WTC11 (cell line): ENCODE results near the gene ZNRF3. TPM values are rescaled to one million over a fixed set of nuclear protein-coding genes. Genes with fewer than 3 reads are reported as not detected.
A peak's percentile ranks its signal among the peaks of the same experiment; 100 is the strongest.

Experiments
- ATAC-seq: fragments of 200-7000 bp; cut with Tn5 transposase; 2 replicates; pipeline ENCODE4 v1.10.0; 2021; ENCODE audit warnings: mild to moderate bottlenecking, moderate library complexity
- CTCF ChIA-PET: fragments of 300-600 bp; sonication (Branson Sonifier 250); formaldehyde crosslinking; loops from one replicate; lab custom pipeline; 2021; ENCODE audit warnings: antibody characterized with exemption; lab: Charles Lee
- POLR2A ChIA-PET: fragments of 350-600 bp; sonication (Branson Sonifier 250); formaldehyde crosslinking; loops from one replicate; lab custom pipeline; 2021; ENCODE audit warnings: antibody characterized with exemption; lab: Charles Lee
- DNase-seq: peaks from one replicate; pipeline ENCODE4 v3.0.0; 2021; ENCODE audit warnings: low spot score
- H3K27ac Mint-ChIP-seq: 2 replicates; pipeline ENCODE4 v1.8.0; 2021; ENCODE audit warnings: mixed read lengths
- H3K27me3 Mint-ChIP-seq: 2 replicates; pipeline ENCODE4 v1.8.0; 2021; ENCODE audit warnings: low read depth, mild to moderate bottlenecking, moderate library complexity, mixed read lengths
- H3K36me3 Mint-ChIP-seq: 2 replicates; pipeline ENCODE4 v1.8.0; 2021; ENCODE audit warnings: mixed read lengths
- H3K4me1 Mint-ChIP-seq: 2 replicates; pipeline ENCODE4 v1.8.0; 2022; ENCODE audit warnings: mixed read lengths
- H3K4me3 Mint-ChIP-seq: 2 replicates; pipeline ENCODE4 v1.8.0; 2021; ENCODE audit warnings: mild to moderate bottlenecking, moderate library complexity, mixed read lengths
- H3K9me3 Mint-ChIP-seq: 2 replicates; pipeline ENCODE4 v1.8.0; 2021; ENCODE audit warnings: mixed read lengths
- ARID4B ChIP-seq: sonication (generic); formaldehyde crosslinking; IDR thresholded peaks from 2 replicates; pipeline ENCODE4 v1.8.0; 2023; ENCODE audit warnings: missing genetic modification reagents, mild to moderate bottlenecking, borderline replicate concordance
- CBFB ChIP-seq: sonication (generic); formaldehyde crosslinking; IDR thresholded peaks from 2 replicates; pipeline ENCODE4 v1.8.1; 2022; ENCODE audit warnings: mild to moderate bottlenecking, low read depth, missing genetic modification reagents
- CDX4 ChIP-seq: fragments of 250-450 bp; sonication (Bioruptor Pico); IDR thresholded peaks from 2 replicates; pipeline ENCODE4 v1.9.0; 2021; ENCODE audit warnings: moderate library complexity, mild to moderate bottlenecking, inconsistent platforms, borderline replicate concordance
- GABPB1 ChIP-seq: sonication (generic); formaldehyde crosslinking; IDR thresholded peaks from 2 replicates; pipeline ENCODE4 v1.8.1; 2023; ENCODE audit warnings: mild to moderate bottlenecking, missing genetic modification reagents
- MXD4 ChIP-seq: fragments of 250-450 bp; sonication (Bioruptor Pico); IDR thresholded peaks from 2 replicates; pipeline ENCODE4 v1.8.0; 2021; ENCODE audit warnings: mild to moderate bottlenecking, moderate library complexity, borderline replicate concordance
- NFATC4 ChIP-seq: fragments of 250-450 bp; sonication (Bioruptor Pico); IDR thresholded peaks from 2 replicates; pipeline ENCODE4 v1.9.0; 2021; ENCODE audit warnings: mild to moderate bottlenecking
- NFYB ChIP-seq: sonication (generic); formaldehyde crosslinking; conservative IDR thresholded peaks from 2 replicates; pipeline ENCODE4 v1.8.0; 2022; ENCODE audit warnings: low read depth, missing genetic modification reagents
- NR1H2 ChIP-seq: sonication (generic); formaldehyde crosslinking; IDR thresholded peaks from 2 replicates; pipeline ENCODE4 v1.9.0; 2021; ENCODE audit warnings: mild to moderate bottlenecking, moderate library complexity, missing genetic modification reagents
- SMAD4 ChIP-seq: sonication (generic); formaldehyde crosslinking; IDR thresholded peaks from 2 replicates; pipeline ENCODE4 v1.8.0; 2022; ENCODE audit warnings: mild to moderate bottlenecking, missing genetic modification reagents
- TCF7 ChIP-seq: sonication (generic); formaldehyde crosslinking; IDR thresholded peaks from 2 replicates; pipeline ENCODE4 v1.8.0; 2022; ENCODE audit warnings: mild to moderate bottlenecking, low read depth, missing genetic modification reagents, moderate library complexity
- TP53 ChIP-seq: sonication (generic); formaldehyde crosslinking; IDR thresholded peaks from 2 replicates; pipeline ENCODE4 v1.8.1; 2023; ENCODE audit warnings: mild to moderate bottlenecking, missing genetic modification reagents
- ZNF121 ChIP-seq: sonication (generic); formaldehyde crosslinking; IDR thresholded peaks from 2 replicates; pipeline ENCODE4 v1.8.0; 2023; ENCODE audit warnings: missing genetic modification reagents
- ZNF317 ChIP-seq: sonication (generic); formaldehyde crosslinking; IDR thresholded peaks from 2 replicates; pipeline ENCODE4 v1.8.1; 2023; ENCODE audit warnings: low read depth, mild to moderate bottlenecking, moderate library complexity, missing genetic modification reagents, borderline replicate concordance
- ZNF423 ChIP-seq: fragments of 250-450 bp; sonication (Bioruptor Pico); IDR thresholded peaks from 2 replicates; pipeline ENCODE4 v2.1.2; 2022; ENCODE audit warnings: mild to moderate bottlenecking, moderate library complexity
- ZNF512 ChIP-seq: sonication (generic); formaldehyde crosslinking; IDR thresholded peaks from 2 replicates; pipeline ENCODE4 v1.8.1; 2022; ENCODE audit warnings: missing genetic modification reagents, borderline replicate concordance
- ZNF671 ChIP-seq: fragments of 250-450 bp; sonication (Bioruptor Pico); IDR thresholded peaks from 2 replicates; pipeline ENCODE4 v1.8.0; 2021; ENCODE audit warnings: mild to moderate bottlenecking
- total RNA-seq: library from RNA; stranded (reverse); gene quantifications from 3 replicates; pipeline ENCODE4 v1.2.3, GENCODE V29; 2021

The ZNRF3 gene
- total RNA-seq, 1 experiment from 2014 or later: 25.4 TPM

DNA sequence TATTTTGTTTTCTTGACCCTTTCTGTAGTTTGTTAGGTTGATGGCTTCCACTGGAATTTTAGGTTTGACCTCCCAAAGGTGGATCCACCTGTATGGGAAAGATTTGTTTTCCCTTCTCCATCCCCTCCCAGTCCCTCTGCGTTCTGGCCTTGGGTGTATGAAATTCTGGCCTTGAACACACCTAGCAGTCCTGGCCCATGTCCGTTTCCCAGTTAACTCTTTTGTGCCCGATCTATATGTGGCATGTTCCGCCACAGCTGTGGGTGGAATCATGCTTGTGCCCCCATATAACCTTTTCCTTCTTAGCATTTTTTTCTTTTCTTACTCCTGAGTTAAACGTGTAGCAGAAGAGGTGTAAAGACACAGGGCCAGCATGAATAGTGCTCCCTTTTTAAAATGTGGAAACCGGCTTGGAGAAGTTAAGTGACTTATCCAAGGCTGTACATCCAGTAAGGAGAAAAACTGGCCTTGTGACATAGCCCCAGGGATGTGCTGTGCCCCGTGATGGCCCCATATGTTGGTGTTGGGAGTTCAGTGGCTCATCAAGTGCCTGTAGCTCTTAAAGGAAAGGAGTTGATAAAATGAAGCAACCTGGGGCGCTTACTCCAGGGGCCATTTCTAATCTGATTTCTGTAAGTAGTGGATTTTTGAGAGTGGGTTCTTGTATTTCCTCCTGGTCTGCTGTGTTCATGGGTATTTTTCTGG is 39.3 kb downstream of the ZNRF3 start:
- peaks cover 69% of the 10 kb centered on the region for H3K4me1 Mint-ChIP-seq
- H3K4me3 Mint-ChIP-seq: no peak overlapping the region
- H3K9me3 Mint-ChIP-seq: no peaks in the 10 kb centered on the region
- no peaks in the 10 kb centered on the region for H3K36me3 Mint-ChIP-seq
- H3K27me3 Mint-ChIP-seq: no peaks in the 10 kb centered on the region
- DNase-seq: no peak
- no peak for ATAC-seq
- CTCF ChIA-PET: no interaction called here
- TF ChIP-seq ZNF317 (CRISPR knock-in tag) (no peak), NFYB (no peak), ZNF512 (CRISPR knock-in tag) (no peak), SMAD4 (no peak), MXD4 (no peak), ZNF671 (CRISPR knock-in tag) (no peak), CDX4 (CRISPR knock-in tag) (no peak), NR1H2 (CRISPR knock-in tag) (no peak)
- POLR2A ChIA-PET: no interaction called here
- peak overlapping the region; percentile 10; the same call in 1 of the 2 replicates for H3K27ac Mint-ChIP-seq

GRCh38 chr22:28923826-28924732 is 40.7 kb downstream of the ZNRF3 start:
- Mint-ChIP-seq H3K9me3 (no peaks in the 10 kb centered on the region), H3K27ac (0 out of 2 replicates have a peak overlapping the region, but pooled peaks have one; percentile 17)
- ATAC-seq: no peak
- DNase-seq: no peak
- ChIA-PET POLR2A (no interaction called here), CTCF (interaction anchor here (0.6 to 2.3 kb wide), 3 partner anchors 13 to 116 kb away, joined by 3 to 8 read pairs (median 3); no protein-coding TSS in a partner anchor)
- no peak for TF ChIP-seq NFATC4
- TF ChIP-seq CBFB: no peak
- TF ChIP-seq ARID4B: no peak
- peak; percentile 98 for TF ChIP-seq GABPB1 (CRISPR knock-in tag)
- TF ChIP-seq ZNF121 (CRISPR knock-in tag): peak; percentile 68
- no peak for TF ChIP-seq TCF7 (CRISPR knock-in tag)
- TF ChIP-seq, all 79 proteins: peak for 2
- Mint-ChIP-seq H3K4me1 (peaks cover 63% of the 10 kb centered on the region), H3K36me3 (no peaks in the 10 kb centered on the region), H3K27me3 (no peaks in the 10 kb centered on the region), H3K4me3 (no peak overlapping the region)

- CTCF ChIA-PET: interaction anchor here (1.6 to 2.1 kb wide), 2 partner anchors 8 to 114 kb away, joined by 7 to 10 read pairs; no protein-coding TSS in a partner anchor
- H3K4me3 Mint-ChIP-seq: no peak overlapping the region
Measured at GRCh38 chr22:28925916-28926315, 42.5 kb downstream of the ZNRF3 start.

More at GRCh38 chr22:28925916-28926315, 42.5 kb downstream of the ZNRF3 start:
- no peaks in the 10 kb centered on the region for H3K9me3 Mint-ChIP-seq
- peak; percentile 27 for DNase-seq
- no peak for TF ChIP-seq TP53
- peak; percentile 46; the same call in 1 of the 2 replicates for TF ChIP-seq ZNF423 (CRISPR knock-in tag)
- no peaks in the 10 kb centered on the region for H3K36me3 Mint-ChIP-seq
- peak; percentile 53 for ATAC-seq
- peaks cover 66% of the 10 kb centered on the region for H3K4me1 Mint-ChIP-seq
- no peaks in the 10 kb centered on the region for H3K27me3 Mint-ChIP-seq
- H3K27ac Mint-ChIP-seq: peak overlapping the region; percentile 69
- POLR2A ChIA-PET: no interaction called here
